ENCODE data around the gene NAA80.
A peak's percentile ranks its signal among the peaks of the same experiment; 100 is the strongest.

Gene NAA80

GRCh38 chr3:50275996-50276761, 23.0 kb downstream of the NAA80 start:
- TF ChIP-seq, protein P1, sequence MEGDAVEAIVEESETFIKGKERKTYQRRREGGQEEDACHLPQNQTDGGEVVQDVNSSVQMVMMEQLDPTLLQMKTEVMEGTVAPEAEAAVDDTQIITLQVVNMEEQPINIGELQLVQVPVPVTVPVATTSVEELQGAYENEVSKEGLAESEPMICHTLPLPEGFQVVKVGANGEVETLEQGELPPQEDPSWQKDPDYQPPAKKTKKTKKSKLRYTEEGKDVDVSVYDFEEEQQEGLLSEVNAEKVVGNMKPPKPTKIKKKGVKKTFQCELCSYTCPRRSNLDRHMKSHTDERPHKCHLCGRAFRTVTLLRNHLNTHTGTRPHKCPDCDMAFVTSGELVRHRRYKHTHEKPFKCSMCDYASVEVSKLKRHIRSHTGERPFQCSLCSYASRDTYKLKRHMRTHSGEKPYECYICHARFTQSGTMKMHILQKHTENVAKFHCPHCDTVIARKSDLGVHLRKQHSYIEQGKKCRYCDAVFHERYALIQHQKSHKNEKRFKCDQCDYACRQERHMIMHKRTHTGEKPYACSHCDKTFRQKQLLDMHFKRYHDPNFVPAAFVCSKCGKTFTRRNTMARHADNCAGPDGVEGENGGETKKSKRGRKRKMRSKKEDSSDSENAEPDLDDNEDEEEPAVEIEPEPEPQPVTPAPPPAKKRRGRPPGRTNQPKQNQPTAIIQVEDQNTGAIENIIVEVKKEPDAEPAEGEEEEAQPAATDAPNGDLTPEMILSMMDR (IDR thresholded peaks at IDR 0.05) = no peak

DNA sequence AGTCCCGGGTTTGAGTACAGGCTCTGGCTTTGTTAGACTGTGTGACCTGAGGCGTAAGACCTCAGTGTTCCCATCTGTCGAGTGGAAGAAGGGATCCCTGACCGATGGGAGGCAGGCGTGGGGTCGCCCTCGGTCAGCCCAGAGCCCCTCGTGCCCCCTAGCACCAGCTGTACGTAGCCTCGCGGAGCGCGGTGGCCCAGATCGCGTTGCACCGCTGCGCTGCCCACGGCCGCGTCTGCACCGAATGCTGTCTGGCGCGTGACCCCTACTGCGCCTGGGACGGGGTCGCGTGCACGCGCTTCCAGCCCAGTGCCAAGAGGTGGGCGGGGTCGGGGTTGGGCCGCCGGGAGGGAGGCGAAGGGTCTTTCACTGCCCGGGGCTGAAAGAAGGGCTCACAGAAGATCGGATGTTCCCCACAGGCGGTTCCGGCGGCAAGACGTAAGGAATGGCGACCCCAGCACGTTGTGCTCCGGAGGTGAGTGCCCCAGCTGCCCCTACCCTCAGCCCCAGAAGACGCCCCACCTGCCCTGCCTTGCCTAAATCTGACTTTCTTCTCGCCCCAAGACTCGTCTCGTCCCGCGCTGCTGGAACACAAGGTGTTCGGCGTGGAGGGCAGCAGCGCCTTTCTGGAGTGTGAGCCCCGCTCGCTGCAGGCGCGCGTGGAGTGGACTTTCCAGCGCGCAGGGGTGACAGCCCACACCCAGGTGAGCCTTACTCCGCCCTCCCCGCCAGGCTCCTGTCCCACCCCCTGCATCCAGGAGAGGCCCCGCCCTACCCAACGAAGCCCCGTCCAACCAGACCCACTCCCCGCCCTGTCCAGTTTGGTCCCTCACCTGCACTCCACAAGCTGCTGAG, 23.8 kb downstream of the NAA80 start:
- TF ChIP-seq, protein P1 (IDR thresholded peaks at IDR 0.05) = no peak

GRCh38 chr3:50274371-50275104, 24.7 kb downstream of the NAA80 start:
- TF ChIP-seq, protein P1 (IDR thresholded peaks at IDR 0.05) = peak; percentile 84

DNA sequence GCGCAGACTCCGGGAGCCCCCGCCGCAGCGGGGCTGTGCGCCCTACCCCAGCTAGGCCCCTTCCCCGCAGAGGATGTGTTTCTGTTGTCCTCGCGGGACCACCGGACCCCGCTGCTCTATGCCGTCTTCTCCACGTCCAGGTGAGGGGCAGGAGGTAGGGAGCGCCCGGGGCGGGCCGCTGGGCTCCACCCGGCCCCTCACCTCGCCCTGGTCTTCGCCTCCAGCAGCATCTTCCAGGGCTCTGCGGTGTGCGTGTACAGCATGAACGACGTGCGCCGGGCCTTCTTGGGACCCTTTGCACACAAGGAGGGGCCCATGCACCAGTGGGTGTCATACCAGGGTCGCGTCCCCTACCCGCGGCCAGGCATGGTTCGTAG, 25.5 kb downstream of the NAA80 start:
- TF ChIP-seq, protein P1 (IDR thresholded peaks at IDR 0.05) = no peak

DNA sequence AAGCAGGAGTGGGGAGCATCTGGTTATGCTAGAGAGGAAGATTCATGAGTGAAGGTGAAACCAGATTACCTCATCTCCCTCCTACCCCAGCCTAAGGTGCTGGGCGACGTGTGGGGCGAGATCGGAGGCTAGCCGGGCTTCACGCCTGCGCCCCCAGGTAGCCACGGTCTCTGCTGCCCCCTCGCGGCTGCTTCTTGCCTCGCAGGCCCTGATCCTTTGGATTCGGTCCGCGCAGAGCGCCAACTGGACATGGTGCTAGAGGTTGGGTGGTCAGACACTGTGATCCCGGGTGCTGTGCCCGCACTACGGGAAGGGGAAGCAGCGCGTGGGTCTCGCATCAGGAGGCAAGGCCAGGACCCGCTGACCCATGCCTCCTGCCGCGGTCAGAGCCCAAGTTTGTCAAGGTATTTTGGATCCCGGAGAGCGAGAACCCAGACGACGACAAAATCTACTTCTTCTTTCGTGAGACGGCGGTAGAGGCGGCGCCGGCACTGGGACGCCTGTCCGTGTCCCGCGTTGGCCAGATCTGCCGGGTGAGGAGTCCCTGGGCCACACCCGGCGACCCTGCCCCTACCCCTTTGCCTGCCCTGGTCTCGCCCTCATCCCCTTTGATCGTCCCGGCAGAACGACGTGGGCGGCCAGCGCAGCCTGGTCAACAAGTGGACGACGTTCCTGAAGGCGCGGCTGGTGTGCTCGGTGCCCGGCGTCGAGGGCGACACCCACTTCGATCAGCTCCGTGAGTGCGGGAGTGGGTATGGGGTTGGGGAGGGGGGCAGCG, 26.1 kb downstream of the NAA80 start:
- TF ChIP-seq, protein P1 (IDR thresholded peaks at IDR 0.05) = peak; percentile 94

GRCh38 chr3:50271314-50271936, 27.8 kb downstream of the NAA80 start:
- TF ChIP-seq, protein P1 (IDR thresholded peaks at IDR 0.05) = no peak
